Colon (tissue), 2 donors: ENCODE measurements around the gene DNAJC15.
"Not testable (repeated sequence)": the region's sequence is repeated elsewhere in the genome, so short reads cannot be mapped to it uniquely, and the experiment has no call there.

Source experiments
- FAIRE-seq: peaks from 2 replicates; lab custom pipeline; 2012; peaks lifted over from hg19 to GRCh38; lab: Jason Lieb, UNC
- donor health status: control.
- donor health status: control.

Gene DNAJC15

GRCh38 chr13:43005460-43006236 lies 17.7 kb upstream of the DNAJC15 start:
- FAIRE-seq = no peak

GRCh38 chr13:43006893-43007631 lies 16.3 kb upstream of the DNAJC15 start:
- FAIRE-seq = no peak

- FAIRE-seq = no peak
Observed at GRCh38 chr13:43008596-43008995, 14.8 kb upstream of the DNAJC15 start.

GRCh38 chr13:43009506-43009905 lies 13.9 kb upstream of the DNAJC15 start:
- no peak for FAIRE-seq

GRCh38 chr13:43014162-43014561 lies 9.2 kb upstream of the DNAJC15 start:
- FAIRE-seq = no peak

- FAIRE-seq = no peak
Observed at GRCh38 chr13:43016226-43016625, 7.2 kb upstream of the DNAJC15 start.

- FAIRE-seq = no peak
Observed at GRCh38 chr13:43019811-43020210, 3.6 kb upstream of the DNAJC15 start.

- no peak for FAIRE-seq
Observed at GRCh38 chr13:43020794-43021193, 2.6 kb upstream of the DNAJC15 start.

- FAIRE-seq = no peak
Observed at GRCh38 chr13:43021926-43022670, 1.3 kb upstream of the DNAJC15 start.

- no peak for FAIRE-seq
Observed at GRCh38 chr13:43022934-43023288, 475 bp upstream of the DNAJC15 start.

GRCh38 chr13:43026262-43026661 lies 2.9 kb downstream of the DNAJC15 start:
- FAIRE-seq = no peak

GRCh38 chr13:43030548-43030947 lies 7.2 kb downstream of the DNAJC15 start:
- no peak for FAIRE-seq

GRCh38 chr13:43031881-43032280 lies 8.5 kb downstream of the DNAJC15 start:
- no peak for FAIRE-seq

- no peak for FAIRE-seq
Observed at GRCh38 chr13:43033038-43033437, 9.7 kb downstream of the DNAJC15 start.

- FAIRE-seq = no peak
Observed at GRCh38 chr13:43036351-43037250, 13.2 kb downstream of the DNAJC15 start.

- FAIRE-seq = no peak
Observed at GRCh38 chr13:43039966-43040365, 16.6 kb downstream of the DNAJC15 start.

GRCh38 chr13:43040581-43041368 lies 17.4 kb downstream of the DNAJC15 start:
- not testable (repeated sequence) for FAIRE-seq

- FAIRE-seq = no peak
Observed at GRCh38 chr13:43041369-43041921, 18.1 kb downstream of the DNAJC15 start.

- FAIRE-seq = no peak
Observed at GRCh38 chr13:43042410-43042921, 19.1 kb downstream of the DNAJC15 start.

GRCh38 chr13:43044720-43045301 lies 21.4 kb downstream of the DNAJC15 start:
- FAIRE-seq = no peak
